GM13976 (cell line): ENCODE measurements around the gene OLA1.

Source experiments
- DNase-seq: peaks from one replicate; pipeline ENCODE4 v3.0.0; 2012; ENCODE audit warnings: low spot score
- CTCF ChIP-seq: IDR thresholded peaks from 2 replicates; pipeline ENCODE4 v1.5.1; 2012; ENCODE audit warnings: borderline replicate concordance, mild to moderate bottlenecking; ENCODE audit not compliant: insufficient read depth; ENCODE audit errors: extremely low read depth, missing control alignments, control extremely low read depth
- in situ Hi-C: fragments of 300-500 bp; cut with MboI; formaldehyde crosslinking; loops from one replicate; pipeline ENCODE4 v1.12.0; 2022; ENCODE audit warnings: low sequenced_read_pairs, mixed read lengths, inconsistent platforms; ENCODE audit not compliant: unreplicated experiment

The OLA1 gene

GRCh38 chr2:174108579-174108978, 139.8 kb downstream of the OLA1 start:
- in situ Hi-C loops, result no loop called here
- TF ChIP-seq CTCF, result no peak
- no peak for DNase-seq

- in situ Hi-C loops, result no loop called here
- DNase-seq, result no peak
- no peak for TF ChIP-seq CTCF
These were observed 141.6 kb downstream of the OLA1 start for GRCh38 chr2:174106736-174107135.

DNA sequence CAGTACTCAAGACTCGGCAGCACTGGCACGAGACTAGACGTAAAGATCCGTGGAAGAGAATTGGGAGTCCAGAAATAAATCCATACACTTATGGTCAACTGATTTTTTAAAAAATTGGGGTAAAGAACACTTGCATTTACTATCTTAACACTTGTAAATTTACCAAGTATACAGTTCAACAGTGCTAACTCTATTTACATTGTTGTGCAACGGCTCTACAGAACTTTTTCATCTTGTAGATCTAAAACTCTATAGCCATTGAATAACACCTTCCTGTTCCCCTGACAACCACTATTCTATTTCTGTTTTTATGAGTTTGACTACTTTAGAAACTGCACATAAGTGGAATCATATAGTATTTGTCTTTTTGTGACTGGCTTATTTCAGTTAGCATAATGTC, 153.8 kb downstream of the OLA1 start:
- in situ Hi-C loops, result no loop called here
- TF ChIP-seq CTCF, result no peak
- DNase-seq, result no peak

- no peak for TF ChIP-seq CTCF
- in situ Hi-C loops, result no loop called here
- DNase-seq, result no peak
These were observed 157.9 kb downstream of the OLA1 start for GRCh38 chr2:174090476-174090875.

DNA sequence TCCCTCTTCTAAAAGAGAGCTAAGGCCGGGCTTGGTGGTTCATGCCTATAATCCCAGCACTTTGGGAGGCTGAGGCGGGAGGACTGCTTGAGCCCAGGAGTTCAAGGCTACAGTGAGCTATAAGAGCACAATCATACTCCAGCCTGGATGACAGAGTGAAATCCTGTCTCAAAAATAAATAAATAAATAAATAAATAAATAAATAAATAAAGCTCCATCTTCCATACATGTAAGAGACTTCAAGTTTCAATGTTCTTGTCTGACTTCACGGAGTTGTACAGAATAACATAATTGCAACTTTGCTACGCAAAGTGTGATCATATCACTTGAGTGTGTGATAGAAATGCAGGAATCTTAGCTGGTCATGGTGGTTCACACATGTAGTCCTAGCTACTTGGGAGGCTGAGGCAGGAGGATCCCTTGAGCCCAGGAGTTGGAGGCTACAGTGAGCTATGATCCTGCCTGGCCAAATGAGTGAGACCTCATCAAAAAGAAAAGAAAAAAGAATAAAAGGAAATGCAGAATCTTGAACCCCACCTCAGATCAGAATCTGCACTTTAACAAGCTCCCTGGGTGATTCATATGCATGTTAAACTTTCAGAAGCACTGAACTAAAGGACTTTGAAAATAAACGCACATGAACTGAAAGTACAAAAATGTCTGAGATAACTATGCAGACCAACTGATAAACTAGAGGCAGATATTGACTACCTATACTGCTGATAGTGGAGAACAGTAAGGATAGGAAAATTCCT, 159.4 kb downstream of the OLA1 start:
- TF ChIP-seq CTCF, result no peak
- DNase-seq, result no peak
- in situ Hi-C loops, result no loop called here

- in situ Hi-C loops, result no loop called here
- TF ChIP-seq CTCF, result no peak
- DNase-seq, result no peak
These were observed 161.6 kb downstream of the OLA1 start for GRCh38 chr2:174086708-174087107.
